Sigmoid colon (tissue), 7 donors: ENCODE measurements around the gene PNPLA2. TPM values are rescaled to one million over a fixed set of nuclear protein-coding genes. Genes with fewer than 3 reads are reported as not detected.

ENCODE experiments used
- DNase-seq: peaks from one replicate; pipeline ENCODE4 v3.0.0-alpha.2; 2019
- H3K27ac ChIP-seq, 4 donors: fragments of 200-600 bp; sonication (generic); one replicate each; pipeline ENCODE4 v1.5.1; 2016 to 2019; ENCODE audit warnings: mild to moderate bottlenecking in 1 of 4
- H3K27me3 ChIP-seq, 3 donors: fragments of 200-600 bp; sonication (generic); one replicate each; pipeline ENCODE4 v1.5.1; 2019; ENCODE audit warnings: mild to moderate bottlenecking in 1 of 3
- H3K36me3 ChIP-seq, 4 donors: fragments of 200-600 bp; sonication (generic); one replicate each; pipeline ENCODE4 v1.5.1; 2016 to 2019
- H3K4me1 ChIP-seq, 4 donors: fragments of 200-600 bp; sonication (generic); one replicate each; pipeline ENCODE4 v1.5.1; 2017 to 2019
- H3K4me3 ChIP-seq, 4 donors: fragments of 200-600 bp; sonication (generic); one replicate each; pipeline ENCODE4 v1.5.1; 2017 to 2019; ENCODE audit warnings: mild to moderate bottlenecking in 2 of 4, moderate library complexity in 1 of 4
- H3K9me3 ChIP-seq, 4 donors: fragments of 200-600 bp in 3 of 4; sonication (generic) in 3 of 4; one replicate each; pipeline versions ENCODE4 v1.5.1 to v1.6.1; 2013 to 2019
- EP300 ChIP-seq, 4 donors: sonication (generic); formaldehyde crosslinking; IDR thresholded peaks; one replicate each; pipeline ENCODE4 v1.6.1; 2017; ENCODE audit warnings: antibody characterized with exemption in 4 of 4
- POLR2A ChIP-seq, 2 donors: fragments of 450-650 bp; IDR thresholded peaks; one replicate each; pipeline ENCODE4 v1.6.1; 2016; ENCODE audit warnings: antibody characterized with exemption in 2 of 2, mild to moderate bottlenecking in 2 of 2, moderate library complexity in 2 of 2
- POLR2AphosphoS5 ChIP-seq, 4 donors: sonication (generic); formaldehyde crosslinking; IDR thresholded peaks; one replicate each; pipeline ENCODE4 v1.6.1; 2017; ENCODE audit warnings: antibody characterized with exemption in 4 of 4
- WGBS, 2 donors: extraction: QIAGEN DNeasy Blood & Tissue Kit; methylation state at CpG; one replicate each; pipeline ENCODE4 v1.1.7; 2013; 5-methylcytosine and 5-hydroxymethylcytosine counted together
- intact Hi-C: fragments of 100-400 bp; cut with DNase I; formaldehyde crosslinking; loops from one replicate; pipeline ENCODE4 v1.15.1; 2023
- polyA plus RNA-seq, 3 donors: library from polyadenylated mRNA; stranded (reverse); fragments of 200-250 nt; gene quantifications; one replicate each; pipeline ENCODE4 v1.2.3, GENCODE V29; 2013
- total RNA-seq, 4 donors: library from RNA; depleted of rRNA; stranded (reverse); fragments of >200 nt; gene quantifications; one replicate each; pipeline ENCODE4 v1.1.0, GENCODE V29; 2016
- TF ChIP-seq, protein P1 (sequence below), 4 experiments: fragments of 450-650 bp in 3 of 4; fragments of 200-600 bp in 1 of 4; IDR thresholded peaks; one replicate each; pipeline ENCODE4 v1.5.1; 2016 to 2019; ENCODE audit warnings: antibody characterized with exemption in 4 of 4, mild to moderate bottlenecking in 3 of 4, moderate library complexity in 2 of 4
- donor health status: healthy with polysubstance abuse.
- donor health status: Bipolar disorder and iron deficiency.
- donor health status: healthy.

Gene PNPLA2
- total and polyA plus RNA-seq, 7 donors: 26.3 to 137 (median 35.4) TPM

DNA sequence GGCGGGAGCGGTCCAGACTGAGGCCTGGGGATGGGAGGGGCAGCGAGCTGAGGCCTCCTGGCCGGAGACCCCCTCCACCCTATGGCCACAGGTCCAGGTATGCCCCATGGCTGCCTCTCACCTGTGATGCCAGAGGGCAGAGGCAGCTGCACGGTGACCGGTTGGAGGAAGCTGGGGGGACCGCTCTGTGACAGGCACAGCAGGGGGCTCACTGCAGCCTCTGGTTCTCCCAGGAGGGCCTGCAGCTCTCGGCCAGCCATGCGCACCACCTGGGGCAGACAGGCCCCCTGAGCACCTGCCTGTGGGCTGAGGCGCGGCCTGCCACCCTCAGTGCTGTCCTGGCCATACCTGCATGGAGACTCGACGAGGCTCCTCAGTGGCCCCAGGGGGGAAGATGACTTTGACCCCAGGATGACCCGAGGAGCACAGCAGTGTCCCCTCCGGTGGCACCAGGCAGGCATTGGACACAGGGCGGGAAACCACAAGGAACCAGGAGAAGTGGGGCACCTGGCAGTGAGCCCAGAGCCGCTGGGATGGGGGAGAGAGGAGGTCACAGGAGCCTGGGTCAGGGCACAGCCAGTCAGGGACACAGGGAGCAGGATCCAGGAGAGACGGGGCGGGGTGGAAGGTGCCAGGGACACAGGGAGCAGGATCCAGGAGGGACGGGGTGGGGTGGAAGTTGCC is 17.5 kb upstream of the PNPLA2 start:
- intact Hi-C loops: no loop called here
- Histone ChIP-seq H3K36me3 (peaks cover 0 to 38% (median 3%) of the 10 kb centered on the region in 4 donors), H3K27ac (no peak overlapping the region), H3K4me3 (no peak overlapping the region), H3K9me3 (no peaks in the 10 kb centered on the region), H3K27me3 (no peaks in the 10 kb centered on the region), H3K4me1 (peaks cover 0 to 43% (median 34%) of the 10 kb centered on the region in 4 donors)
- TF ChIP-seq, protein P1, sequence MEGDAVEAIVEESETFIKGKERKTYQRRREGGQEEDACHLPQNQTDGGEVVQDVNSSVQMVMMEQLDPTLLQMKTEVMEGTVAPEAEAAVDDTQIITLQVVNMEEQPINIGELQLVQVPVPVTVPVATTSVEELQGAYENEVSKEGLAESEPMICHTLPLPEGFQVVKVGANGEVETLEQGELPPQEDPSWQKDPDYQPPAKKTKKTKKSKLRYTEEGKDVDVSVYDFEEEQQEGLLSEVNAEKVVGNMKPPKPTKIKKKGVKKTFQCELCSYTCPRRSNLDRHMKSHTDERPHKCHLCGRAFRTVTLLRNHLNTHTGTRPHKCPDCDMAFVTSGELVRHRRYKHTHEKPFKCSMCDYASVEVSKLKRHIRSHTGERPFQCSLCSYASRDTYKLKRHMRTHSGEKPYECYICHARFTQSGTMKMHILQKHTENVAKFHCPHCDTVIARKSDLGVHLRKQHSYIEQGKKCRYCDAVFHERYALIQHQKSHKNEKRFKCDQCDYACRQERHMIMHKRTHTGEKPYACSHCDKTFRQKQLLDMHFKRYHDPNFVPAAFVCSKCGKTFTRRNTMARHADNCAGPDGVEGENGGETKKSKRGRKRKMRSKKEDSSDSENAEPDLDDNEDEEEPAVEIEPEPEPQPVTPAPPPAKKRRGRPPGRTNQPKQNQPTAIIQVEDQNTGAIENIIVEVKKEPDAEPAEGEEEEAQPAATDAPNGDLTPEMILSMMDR (IDR thresholded peaks at IDR 0.05): no peak
- TF ChIP-seq EP300 (IDR thresholded peaks at IDR 0.05) (no peak), POLR2A (IDR thresholded peaks at IDR 0.05) (no peak), POLR2AphosphoS5 (IDR thresholded peaks at IDR 0.05) (no peak)
- 89 to 95% methylated on average over 20 of the region's 20 CpGs for WGBS, 2 donors
- DNase-seq: no peak

DNA sequence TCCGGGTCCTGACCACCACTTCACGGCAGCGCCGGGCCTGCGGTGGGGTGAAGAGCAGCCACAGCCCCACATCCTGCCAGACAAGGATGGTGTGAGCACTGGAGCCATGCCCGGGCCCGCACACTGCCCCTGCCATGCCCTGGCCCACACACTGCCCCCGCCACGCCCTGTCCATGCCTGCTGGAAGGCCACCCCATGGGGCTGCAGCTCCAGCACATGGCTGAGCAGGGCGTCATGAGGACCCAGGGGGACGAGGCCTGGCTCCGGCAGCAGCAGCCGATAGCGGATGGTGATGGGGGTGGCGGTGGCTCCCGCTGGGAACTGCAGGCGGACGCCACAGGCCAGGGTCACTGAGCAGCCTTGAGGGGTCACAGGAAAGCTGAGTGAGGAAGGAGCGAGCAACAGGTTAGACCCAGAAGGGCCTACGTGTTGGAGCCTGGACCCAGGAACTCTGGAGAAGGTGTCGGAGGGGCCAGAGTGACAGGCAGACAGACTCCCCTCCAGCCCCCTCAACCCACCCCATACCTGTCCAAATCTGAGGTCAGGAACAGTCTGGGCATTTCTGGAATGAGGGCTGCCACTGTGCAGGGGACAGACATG is 16.6 kb upstream of the PNPLA2 start:
- no peak for DNase-seq
- TF ChIP-seq, protein P1 (IDR thresholded peaks at IDR 0.05): no peak
- TF ChIP-seq EP300 (IDR thresholded peaks at IDR 0.05) (no peak), POLR2AphosphoS5 (IDR thresholded peaks at IDR 0.05) (no peak), POLR2A (IDR thresholded peaks at IDR 0.05) (no peak)
- no peaks in the 10 kb centered on the region for H3K9me3 ChIP-seq
- intact Hi-C loops: no loop called here
- H3K27ac ChIP-seq: no peak overlapping the region
- H3K36me3 ChIP-seq: peaks cover 0 to 38% (median 3%) of the 10 kb centered on the region in 4 donors
- WGBS, 2 donors: 96 to 97% methylated on average over 21 of the region's 21 CpGs
- H3K4me1 ChIP-seq: peaks cover 0 to 35% (median 25%) of the 10 kb centered on the region in 4 donors
- H3K4me3 ChIP-seq: no peak overlapping the region
- H3K27me3 ChIP-seq: no peaks in the 10 kb centered on the region

DNA sequence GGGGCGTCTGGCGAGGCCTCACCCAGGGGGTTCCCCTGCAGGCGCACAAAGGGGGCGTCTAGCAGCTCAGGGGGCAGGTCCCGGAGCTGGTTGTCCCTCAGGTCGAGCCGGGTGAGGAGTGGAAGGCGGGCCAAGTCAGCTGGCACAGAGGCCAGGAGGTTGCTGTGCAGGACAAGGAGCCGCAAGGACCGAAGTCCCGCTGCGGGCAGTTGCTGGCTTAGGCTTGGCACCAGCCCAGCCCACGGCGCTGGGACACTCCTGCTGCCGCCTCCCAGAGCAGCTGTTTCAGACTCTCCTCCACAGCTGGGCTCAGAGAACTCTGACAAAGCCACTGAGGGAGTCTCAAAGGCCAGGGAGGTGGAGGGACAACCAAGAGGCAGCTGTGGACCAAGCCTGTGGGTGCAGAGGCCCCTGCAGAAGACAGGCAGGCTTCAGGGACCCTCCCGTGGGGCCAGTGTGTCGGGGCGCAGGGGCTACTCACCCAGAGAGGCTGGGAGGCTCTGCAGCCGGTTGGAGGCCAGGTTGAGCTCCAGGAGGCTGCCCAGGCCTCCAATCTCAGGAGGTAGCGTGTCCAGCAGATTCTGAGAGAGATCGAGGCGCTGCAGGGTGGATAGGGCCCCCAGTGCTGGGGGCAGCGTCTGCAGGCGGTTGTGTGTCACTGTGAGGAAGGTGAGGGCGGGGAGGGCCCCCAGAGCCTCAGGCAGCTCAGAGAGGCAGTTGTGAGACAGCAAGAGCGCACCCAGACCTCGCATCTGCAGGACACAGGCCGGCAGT is 15.8 kb upstream of the PNPLA2 start:
- intact Hi-C loops: no loop called here
- no peak for DNase-seq
- no peak overlapping the region for H3K4me3 ChIP-seq
- WGBS, 2 donors: 88 to 94% methylated on average over 28 of the region's 28 CpGs
- H3K27ac ChIP-seq: no peak overlapping the region
- H3K36me3 ChIP-seq: peaks cover 0 to 38% (median 3%) of the 10 kb centered on the region in 4 donors
- no peaks in the 10 kb centered on the region for H3K9me3 ChIP-seq
- H3K4me1 ChIP-seq: peaks cover 0 to 30% (median 24%) of the 10 kb centered on the region in 4 donors
- TF ChIP-seq EP300 (IDR thresholded peaks at IDR 0.05): no peak
- no peaks in the 10 kb centered on the region for H3K27me3 ChIP-seq

DNA sequence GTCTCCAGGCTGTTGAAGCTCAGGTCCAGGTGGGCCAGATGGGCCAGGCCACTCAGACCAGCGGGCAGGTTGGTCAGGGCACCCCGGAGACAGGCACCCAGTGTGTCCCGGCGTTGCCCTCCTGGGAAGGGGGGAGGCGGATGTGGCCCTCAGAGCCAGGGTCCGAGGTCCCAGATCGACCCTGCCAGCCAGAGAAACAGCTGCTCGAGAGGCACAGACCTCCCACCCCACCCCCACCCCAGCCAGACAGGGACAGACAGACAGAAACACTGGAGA is 15.3 kb upstream of the PNPLA2 start:
- DNase-seq: no peak
- H3K27me3 ChIP-seq: no peaks in the 10 kb centered on the region
- intact Hi-C loops: no loop called here
- H3K27ac ChIP-seq: no peak overlapping the region
- no peaks in the 10 kb centered on the region for H3K9me3 ChIP-seq
- H3K4me3 ChIP-seq: no peak overlapping the region
- H3K36me3 ChIP-seq: peaks cover 0 to 38% (median 3%) of the 10 kb centered on the region in 4 donors
- 90 to 91% methylated on average over 8 of the region's 8 CpGs for WGBS, 2 donors
- H3K4me1 ChIP-seq: peaks cover 0 to 30% (median 26%) of the 10 kb centered on the region in 4 donors
- TF ChIP-seq POLR2AphosphoS5 (IDR thresholded peaks at IDR 0.05) (no peak), POLR2A (IDR thresholded peaks at IDR 0.05) (no peak), EP300 (IDR thresholded peaks at IDR 0.05) (no peak)
- TF ChIP-seq, protein P1 (IDR thresholded peaks at IDR 0.05): no peak
